Spleen (tissue), 11 donors: ENCODE data around the gene GNG7. TPM values are rescaled to one million over a fixed set of nuclear protein-coding genes. Genes with fewer than 3 reads are reported as not detected.
A peak's percentile ranks its signal among the peaks of the same experiment; 100 is the strongest.

Experiments
- DNase-seq: peaks from one replicate; pipeline ENCODE4 v3.0.0-alpha.2; 2020
- H3K27ac ChIP-seq, 8 donors: fragments of 200-600 bp; sonication (generic) in 7 of 8; 1 replicate in 4 of 8; 2 replicates in 4 of 8; pipeline versions ENCODE4 v1.5.0 to v1.8.0; 2016 to 2021; ENCODE audit warnings: inconsistent platforms in 4 of 8, mild to moderate bottlenecking in 4 of 8, moderate library complexity in 1 of 8
- H3K27me3 ChIP-seq, 7 donors: fragments of 200-600 bp; sonication (generic) in 6 of 7; replicated peaks in 1 of 7; 1 replicate in 4 of 7; 2 replicates in 3 of 7; pipeline versions ENCODE4 v1.5.0 to v1.8.0; 2016 to 2021; ENCODE audit warnings: inconsistent platforms in 3 of 7, mild to moderate bottlenecking in 1 of 7
- H3K36me3 ChIP-seq, 6 donors: fragments of 200-600 bp; sonication (generic) in 5 of 6; 1 replicate in 4 of 6; 2 replicates in 2 of 6; pipeline versions ENCODE4 v1.5.0 to v1.8.0; 2016 to 2021; ENCODE audit warnings: inconsistent platforms in 2 of 6
- H3K4me1 ChIP-seq, 6 donors: fragments of 200-600 bp; sonication (generic) in 5 of 6; 1 replicate in 3 of 6; 2 replicates in 3 of 6; pipeline versions ENCODE4 v1.5.0 to v1.8.0; 2016 to 2021; ENCODE audit warnings: inconsistent platforms in 3 of 6
- H3K4me3 ChIP-seq, 8 donors: fragments of 200-600 bp; sonication (generic) in 7 of 8; 1 replicate in 4 of 8; 2 replicates in 4 of 8; pipeline versions ENCODE4 v1.5.0 to v1.8.0; 2016 to 2021; ENCODE audit warnings: inconsistent platforms in 4 of 8, mild to moderate bottlenecking in 4 of 8, moderate library complexity in 2 of 8
- H3K9me3 ChIP-seq, 8 donors: fragments of 200-600 bp; sonication (generic) in 7 of 8; 1 replicate in 4 of 8; 2 replicates in 4 of 8; pipeline versions ENCODE4 v1.5.0 to v1.8.0; 2016 to 2021; ENCODE audit warnings: inconsistent platforms in 4 of 8
- CTCF ChIP-seq, 11 experiments: fragments of 200-600 bp in 7 of 11; fragments of 450-650 bp in 4 of 11; sonication (generic) in 4 of 11; IDR thresholded peaks in 8 of 11; conservative IDR thresholded peaks in 3 of 11; 1 replicate in 7 of 11; 2 replicates in 4 of 11; pipeline versions ENCODE4 v1.4.0 to v1.8.0; 2016 to 2021; ENCODE audit warnings: antibody characterized with exemption in 11 of 11, inconsistent platforms in 4 of 11, mild to moderate bottlenecking in 1 of 11
- POLR2A ChIP-seq, 3 donors: fragments of 450-650 bp; IDR thresholded peaks; one replicate each; pipeline ENCODE4 v1.5.1; 2017; ENCODE audit warnings: antibody characterized with exemption in 3 of 3, mild to moderate bottlenecking in 1 of 3
- POLR2AphosphoS5 ChIP-seq, 3 donors: sonication (generic); formaldehyde crosslinking; IDR thresholded peaks; one replicate each; pipeline ENCODE4 v1.5.1; 2017; ENCODE audit warnings: antibody characterized with exemption in 3 of 3
- WGBS, 5 donors: extraction: QIAGEN DNeasy Blood & Tissue Kit in 3 of 5; methylation state at CpG; one replicate each; pipeline versions ENCODE4 v1.1.5 to v1.1.7; 2013 to 2018; 5-methylcytosine and 5-hydroxymethylcytosine counted together
- intact Hi-C: fragments of 100-400 bp; cut with DNase I; formaldehyde crosslinking; loops from one replicate; pipeline ENCODE4 v1.15.0; 2023; ENCODE audit warnings: low total_unique reads
- polyA plus RNA-seq, 3 donors: library from polyadenylated mRNA; stranded (reverse); fragments of 200-250 nt; gene quantifications; one replicate each; pipeline ENCODE4 v1.2.1, GENCODE V29; 2013
- total RNA-seq, 7 donors: library from RNA; depleted of rRNA in 3 of 7; stranded (reverse); fragments of >200 nt in 3 of 7; fragmentation: NEBNext Ultra II Directional in 4 of 7; extraction: Animal tissue kit (Norgen Biotek cat#: 25700) in 4 of 7; gene quantifications; one replicate each; pipeline versions ENCODE4 v1.1.0 to v1.2.1, GENCODE V29; 2016 to 2021
- donor health status: healthy with polysubstance abuse.
- donor health status: DM: no; HTN: no; CAD: no; lungs with moderate emphysema.
- donor health status: DM: no; HTN: no; CAD: no.
- donor health status: Bipolar disorder and iron deficiency.
- donor health status: healthy.
- donor health status: DM: no; HTN: no; CAD: no.
- donor health status: DM: yes; HTN: yes; CAD: no.

The GNG7 gene
- total and polyA plus RNA-seq, 10 donors, result 17.2 to 34.6 (median 18.9) TPM

- peak overlapping the region; percentile 59 to 97 (median 89) for H3K27ac ChIP-seq
- intact Hi-C loops, result no loop called here
These were observed 72.8 kb downstream of the GNG7 start for GRCh38 chr19:2629491-2630351.

GRCh38 chr19:2628597-2628996 is 73.9 kb downstream of the GNG7 start:
- no peak for DNase-seq
- intact Hi-C loops, result no loop called here
- Histone ChIP-seq H3K27me3 (no peaks in the 10 kb centered on the region), H3K4me1 (peaks cover 35 to 100% (median 85%) of the 10 kb centered on the region in 6 donors), H3K36me3 (no peaks in the 10 kb centered on the region), H3K27ac (peak overlapping the region in 6 of 8 donors; percentile 82 to 97 (median 93)), H3K4me3 (peak overlapping the region in 1 of 8 donors; percentile 55), H3K9me3 (peaks cover 2 to 20% (median 14%) of the 10 kb centered on the region in 8 donors)
- 96 to 99% (median 97%) methylated on average over 8 of the region's 8 CpGs for WGBS, 5 donors
- no peak for TF ChIP-seq POLR2A (IDR thresholded peaks at IDR 0.05)
- no peak for TF ChIP-seq POLR2AphosphoS5 (IDR thresholded peaks at IDR 0.05)
- TF ChIP-seq CTCF (IDR thresholded peaks at IDR 0.05 in 8 of 11, conservative IDR thresholded peaks at IDR 0.05 in 3 of 11), result no peak

More at GRCh38 chr19:2629491-2630351, 72.8 kb downstream of the GNG7 start:
- H3K9me3 ChIP-seq, result peaks cover 2 to 20% (median 14%) of the 10 kb centered on the region in 8 donors
- no peaks in the 10 kb centered on the region for H3K27me3 ChIP-seq
- peak in 1 of 11 experiments; percentile 19 for TF ChIP-seq CTCF (IDR thresholded peaks at IDR 0.05 in 8 of 11, conservative IDR thresholded peaks at IDR 0.05 in 3 of 11)
- TF ChIP-seq POLR2AphosphoS5 (IDR thresholded peaks at IDR 0.05), result peak in 1 of 3 donors; percentile 83
- no peak for TF ChIP-seq POLR2A (IDR thresholded peaks at IDR 0.05)
- WGBS, 5 donors, result 58 to 78% (median 67%) methylated on average over 16 of the region's 16 CpGs
- peak overlapping the region in 1 of 8 donors; percentile 55 for H3K4me3 ChIP-seq
- H3K36me3 ChIP-seq, result no peaks in the 10 kb centered on the region
- H3K4me1 ChIP-seq, result peaks cover 28 to 100% (median 83%) of the 10 kb centered on the region in 6 donors
- peak; percentile 78 for DNase-seq

GRCh38 chr19:2627855-2628254 is 74.6 kb downstream of the GNG7 start:
- Histone ChIP-seq H3K9me3 (peaks cover 2 to 20% (median 14%) of the 10 kb centered on the region in 8 donors), H3K27me3 (no peaks in the 10 kb centered on the region), H3K4me3 (peak overlapping the region in 1 of 8 donors; percentile 53), H3K27ac (peak overlapping the region; percentile 24 to 97 (median 87)), H3K4me1 (peaks cover 35 to 100% (median 85%) of the 10 kb centered on the region in 6 donors), H3K36me3 (no peaks in the 10 kb centered on the region)
- no peak for TF ChIP-seq CTCF (IDR thresholded peaks at IDR 0.05 in 8 of 11, conservative IDR thresholded peaks at IDR 0.05 in 3 of 11)
- intact Hi-C loops, result no loop called here
- 73 to 78% (median 77%) methylated on average over 7 of the region's 7 CpGs for WGBS, 5 donors
- no peak for DNase-seq

GRCh38 chr19:2627319-2627829 is 75.1 kb downstream of the GNG7 start:
- no peaks in the 10 kb centered on the region for H3K36me3 ChIP-seq
- peak overlapping the region in 1 of 8 donors; percentile 53 for H3K4me3 ChIP-seq
- DNase-seq, result peak; percentile 95
- H3K4me1 ChIP-seq, result peaks cover 35 to 100% (median 84%) of the 10 kb centered on the region in 6 donors
- no peaks in the 10 kb centered on the region for H3K27me3 ChIP-seq
- peaks cover 2 to 20% (median 14%) of the 10 kb centered on the region in 8 donors for H3K9me3 ChIP-seq
- TF ChIP-seq POLR2AphosphoS5 (IDR thresholded peaks at IDR 0.05) (peak; percentile 87 to 92 (median 90)), POLR2A (IDR thresholded peaks at IDR 0.05) (no peak)
- 16 to 28% (median 22%) methylated on average over 12 to 17 of the region's 17 CpGs for WGBS, 5 donors
- peak overlapping the region; percentile 24 to 97 (median 87) for H3K27ac ChIP-seq
- intact Hi-C loops, result no loop called here
